ENCODE results near the gene REXO1. TPM values are rescaled to one million over a fixed set of nuclear protein-coding genes. Genes with fewer than 3 reads are reported as not detected.
A peak's percentile ranks its signal among the peaks of the same experiment; 100 is the strongest.

The REXO1 gene
- total RNA-seq, 2 experiments from 2014 or later, result 57.9 to 60.4 TPM

- H3K36me3 Mint-ChIP-seq, result no peaks in the 10 kb centered on the region
- ATAC-seq (ENCODE audit: low read depth) (no peak), DNase-seq (no peak)
- peaks cover 2% of the 10 kb centered on the region for H3K4me1 Mint-ChIP-seq
- no peak overlapping the region for H3K4me3 Mint-ChIP-seq
- peaks cover 73% of the 10 kb centered on the region for H3K27me3 Mint-ChIP-seq
- POLR2A ChIA-PET, result no interaction called here
- H3K9me3 Mint-ChIP-seq, result no peaks in the 10 kb centered on the region
- no peak overlapping the region for H3K27ac Mint-ChIP-seq
Measured at GRCh38 chr19:1768248-1768647, 80.0 kb downstream of the REXO1 start.

GRCh38 chr19:1767464-1767933, 80.8 kb downstream of the REXO1 start:
- no peak overlapping the region for H3K27ac Mint-ChIP-seq
- DNase-seq (peak; percentile 78), ATAC-seq (ENCODE audit: low read depth) (peak; percentile 46)
- peaks cover 71% of the 10 kb centered on the region for H3K27me3 Mint-ChIP-seq
- no peak overlapping the region for H3K4me3 Mint-ChIP-seq
- peaks cover 2% of the 10 kb centered on the region for H3K4me1 Mint-ChIP-seq
- POLR2A ChIA-PET, result no interaction called here
- no peaks in the 10 kb centered on the region for H3K36me3 Mint-ChIP-seq
- H3K9me3 Mint-ChIP-seq, result no peaks in the 10 kb centered on the region

- Mint-ChIP-seq H3K4me1 (peaks cover 2% of the 10 kb centered on the region), H3K4me3 (no peak overlapping the region), H3K27me3 (peaks cover 73% of the 10 kb centered on the region), H3K27ac (no peak overlapping the region), H3K36me3 (no peaks in the 10 kb centered on the region), H3K9me3 (no peaks in the 10 kb centered on the region)
- DNase-seq (no peak), ATAC-seq (ENCODE audit: low read depth) (no peak)
- POLR2A ChIA-PET, result no interaction called here
Measured at GRCh38 chr19:1766800-1767352, 81.4 kb downstream of the REXO1 start.

GRCh38 chr19:1765904-1766799, 82.1 kb downstream of the REXO1 start:
- Mint-ChIP-seq H3K4me1 (peaks cover 2% of the 10 kb centered on the region), H3K36me3 (no peaks in the 10 kb centered on the region), H3K27me3 (peaks cover 80% of the 10 kb centered on the region), H3K9me3 (no peaks in the 10 kb centered on the region), H3K4me3 (no peak overlapping the region), H3K27ac (no peak overlapping the region)
- DNase-seq (no peak), ATAC-seq (ENCODE audit: low read depth) (no peak)
- POLR2A ChIA-PET, result interaction anchor here (1.1 kb wide), 1 partner anchor 94 kb away, joined by 3 read pairs; no protein-coding TSS in a partner anchor

Small RNA genes lying within 50 kb of the gene (microRNA-seq; reads per million reads assigned to microRNA genes)
- 2.8 reads per million for gene MIR1909

Other genes starting within 250 kb of the REXO1 start
- gene UQCR11, start 243.0 kb downstream of the REXO1 start, total RNA-seq, result 100 to 1,000 TPM; 176 to 181 TPM
- 100 to 1,000 TPM; 102 to 109 TPM for gene TCF3, start 195.9 kb downstream of the REXO1 start, total RNA-seq
- gene ONECUT3, start 95.0 kb downstream of the REXO1 start, total RNA-seq, result not detected
- 10 to 100 TPM; 17.0 to 18.6 TPM for gene ATP8B3, start 36.2 kb downstream of the REXO1 start, total RNA-seq
- 10 to 100 TPM; 21.5 to 21.8 TPM for gene KLF16, start 15.1 kb upstream of the REXO1 start, total RNA-seq
- gene ABHD17A, start 37.0 kb upstream of the REXO1 start, total RNA-seq, result 100 to 1,000 TPM; 185 to 194 TPM
- 1 to 10 TPM; 7.6 to 9.3 TPM for gene ADAT3, start 56.9 kb upstream of the REXO1 start, total RNA-seq
- gene SCAMP4, start 56.9 kb upstream of the REXO1 start, total RNA-seq, result 10 to 100 TPM; 35.1 to 35.2 TPM
- 100 to 1,000 TPM; 127 to 134 TPM for gene CSNK1G2, start 92.7 kb upstream of the REXO1 start, total RNA-seq
- gene BTBD2, start 167.2 kb upstream of the REXO1 start, total RNA-seq, result 10 to 100 TPM; 55.0 to 61.4 TPM
- 100 to 1,000 TPM; 319 to 341 TPM for gene MKNK2, start 202.8 kb upstream of the REXO1 start, total RNA-seq
- 100 to 1,000 TPM; 190 to 200 TPM for gene MOB3A, start 247.8 kb upstream of the REXO1 start, total RNA-seq
- 10 to 100 TPM; 16.0 to 17.7 TPM for gene IZUMO4, start 248.4 kb upstream of the REXO1 start, total RNA-seq